GM21786 (cell line): Measurements from ENCODE around the gene HBS1L.

ENCODE experiments used
- ATAC-seq: cut with Tn5 transposase; IDR thresholded peaks from one replicate; pipeline ENCODE4 v1.9.1; 2021; ENCODE audit not compliant: unreplicated experiment

The HBS1L gene

GRCh38 chr6:134918418-134918961, 136.1 kb downstream of the HBS1L start:
- ATAC-seq, result no peak

- no peak for ATAC-seq
Observed at GRCh38 chr6:134911547-134911946, 143.1 kb downstream of the HBS1L start.

- no peak for ATAC-seq
Observed at GRCh38 chr6:134910593-134910935, 144.1 kb downstream of the HBS1L start.
